ENCODE measurements around the gene FIG4. TPM values are rescaled to one million over a fixed set of nuclear protein-coding genes. Genes with fewer than 3 reads are reported as not detected.

Gene FIG4
- polyA plus RNA-seq, 1 of the 3 experiments (the other 2 are of a cell fraction), result 6.8 TPM

DNA sequence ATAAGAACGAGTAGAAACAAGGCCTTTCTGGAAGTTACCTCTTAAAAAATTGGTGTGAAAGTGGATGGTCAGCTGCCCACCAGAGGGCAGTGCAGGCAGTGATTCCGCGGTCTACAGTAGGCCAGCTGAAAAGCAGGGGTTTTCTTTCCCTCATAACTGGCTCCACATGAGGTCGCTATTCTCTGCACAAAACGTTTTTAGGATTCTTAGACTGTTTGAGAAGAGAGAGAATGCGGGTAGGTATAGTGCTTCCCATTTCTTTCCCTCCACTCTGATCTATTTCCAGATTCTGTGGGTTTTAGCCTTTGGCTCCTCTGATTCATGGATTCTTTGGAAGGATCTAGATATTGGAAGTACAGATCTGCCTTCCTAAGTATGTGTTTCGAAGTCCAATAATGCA lies 14.2 kb downstream of the FIG4 start:
- Histone ChIP-seq H3K4me1 (ENCODE audit: control insufficient read depth in 1 of 2, insufficient read depth in 2 of 2, low read depth in 1 of 2, low read length in 1 of 2) (no peaks in the 10 kb centered on the region; a peak in 1 of 4 replicates), H3F3A (replicated peaks; ENCODE audit: insufficient read depth) (no peaks in the 10 kb centered on the region), H2AFZ (ENCODE audit: low read depth) (no peak overlapping the region), H3K79me2 (ENCODE audit: insufficient read depth) (no peaks in the 10 kb centered on the region), H3K27ac (ENCODE audit: low read depth in 2 of 2, low read length in 1 of 2) (no peak overlapping the region), H3K4me3 (ENCODE audit: low read depth in 2 of 2, low read length in 1 of 2) (peak overlapping the region in 1 of 2 experiments; percentile 50; a peak in 1 of 4 replicates), H3K4me2 (no peak overlapping the region), H3K9me2 (no peaks in the 10 kb centered on the region), H3K9me3 (no peaks in the 10 kb centered on the region), H4K20me1 (ENCODE audit: insufficient read depth) (no peaks in the 10 kb centered on the region), H3K27me3 (ENCODE audit: insufficient read depth) (no peaks in the 10 kb centered on the region), H3K36me3 (replicated peaks in 1 of 2; ENCODE audit: control insufficient read depth in 1 of 2, insufficient read depth in 2 of 2, low read length in 1 of 2) (no peaks in the 10 kb centered on the region), H3K9ac (no peak overlapping the region)
- ChIA-PET CTCF (interaction anchor here (0.6 to 8.3 kb wide), 59 partner anchors 9 to 703 kb away, joined by 3 to 295 read pairs (median 4); partner anchors contain the start of genes AK9 and FIG4), POLR2A (no interaction called here)
- DNase-seq, result peak; percentile 76
- WGBS (ENCODE audit: low lambda C conversion rate), result 20% methylated on average over 7 of the region's 7 CpGs
- TF ChIP-seq NRF1 (IDR thresholded peaks at IDR 0.05; ENCODE audit: low read depth, low read length), result peak; percentile 26; the same call in 1 of the 2 replicates
- peak; percentile 100 for TF ChIP-seq RAD21 (IDR thresholded peaks at IDR 0.05; ENCODE audit: low read length)
- TF ChIP-seq RFX5 (IDR thresholded peaks at IDR 0.05; ENCODE audit: low read length), result peak; percentile 64; the same call in 1 of the 2 replicates
- TF ChIP-seq, protein P1, sequence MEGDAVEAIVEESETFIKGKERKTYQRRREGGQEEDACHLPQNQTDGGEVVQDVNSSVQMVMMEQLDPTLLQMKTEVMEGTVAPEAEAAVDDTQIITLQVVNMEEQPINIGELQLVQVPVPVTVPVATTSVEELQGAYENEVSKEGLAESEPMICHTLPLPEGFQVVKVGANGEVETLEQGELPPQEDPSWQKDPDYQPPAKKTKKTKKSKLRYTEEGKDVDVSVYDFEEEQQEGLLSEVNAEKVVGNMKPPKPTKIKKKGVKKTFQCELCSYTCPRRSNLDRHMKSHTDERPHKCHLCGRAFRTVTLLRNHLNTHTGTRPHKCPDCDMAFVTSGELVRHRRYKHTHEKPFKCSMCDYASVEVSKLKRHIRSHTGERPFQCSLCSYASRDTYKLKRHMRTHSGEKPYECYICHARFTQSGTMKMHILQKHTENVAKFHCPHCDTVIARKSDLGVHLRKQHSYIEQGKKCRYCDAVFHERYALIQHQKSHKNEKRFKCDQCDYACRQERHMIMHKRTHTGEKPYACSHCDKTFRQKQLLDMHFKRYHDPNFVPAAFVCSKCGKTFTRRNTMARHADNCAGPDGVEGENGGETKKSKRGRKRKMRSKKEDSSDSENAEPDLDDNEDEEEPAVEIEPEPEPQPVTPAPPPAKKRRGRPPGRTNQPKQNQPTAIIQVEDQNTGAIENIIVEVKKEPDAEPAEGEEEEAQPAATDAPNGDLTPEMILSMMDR (IDR thresholded peaks at IDR 0.05), result peak; percentile 100
- TF ChIP-seq, protein P2, sequence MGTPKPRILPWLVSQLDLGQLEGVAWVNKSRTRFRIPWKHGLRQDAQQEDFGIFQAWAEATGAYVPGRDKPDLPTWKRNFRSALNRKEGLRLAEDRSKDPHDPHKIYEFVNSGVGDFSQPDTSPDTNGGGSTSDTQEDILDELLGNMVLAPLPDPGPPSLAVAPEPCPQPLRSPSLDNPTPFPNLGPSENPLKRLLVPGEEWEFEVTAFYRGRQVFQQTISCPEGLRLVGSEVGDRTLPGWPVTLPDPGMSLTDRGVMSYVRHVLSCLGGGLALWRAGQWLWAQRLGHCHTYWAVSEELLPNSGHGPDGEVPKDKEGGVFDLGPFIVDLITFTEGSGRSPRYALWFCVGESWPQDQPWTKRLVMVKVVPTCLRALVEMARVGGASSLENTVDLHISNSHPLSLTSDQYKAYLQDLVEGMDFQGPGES (IDR thresholded peaks at IDR 0.05; ENCODE audit: low read depth, low read length), result no peak
- TF ChIP-seq, protein P3, sequence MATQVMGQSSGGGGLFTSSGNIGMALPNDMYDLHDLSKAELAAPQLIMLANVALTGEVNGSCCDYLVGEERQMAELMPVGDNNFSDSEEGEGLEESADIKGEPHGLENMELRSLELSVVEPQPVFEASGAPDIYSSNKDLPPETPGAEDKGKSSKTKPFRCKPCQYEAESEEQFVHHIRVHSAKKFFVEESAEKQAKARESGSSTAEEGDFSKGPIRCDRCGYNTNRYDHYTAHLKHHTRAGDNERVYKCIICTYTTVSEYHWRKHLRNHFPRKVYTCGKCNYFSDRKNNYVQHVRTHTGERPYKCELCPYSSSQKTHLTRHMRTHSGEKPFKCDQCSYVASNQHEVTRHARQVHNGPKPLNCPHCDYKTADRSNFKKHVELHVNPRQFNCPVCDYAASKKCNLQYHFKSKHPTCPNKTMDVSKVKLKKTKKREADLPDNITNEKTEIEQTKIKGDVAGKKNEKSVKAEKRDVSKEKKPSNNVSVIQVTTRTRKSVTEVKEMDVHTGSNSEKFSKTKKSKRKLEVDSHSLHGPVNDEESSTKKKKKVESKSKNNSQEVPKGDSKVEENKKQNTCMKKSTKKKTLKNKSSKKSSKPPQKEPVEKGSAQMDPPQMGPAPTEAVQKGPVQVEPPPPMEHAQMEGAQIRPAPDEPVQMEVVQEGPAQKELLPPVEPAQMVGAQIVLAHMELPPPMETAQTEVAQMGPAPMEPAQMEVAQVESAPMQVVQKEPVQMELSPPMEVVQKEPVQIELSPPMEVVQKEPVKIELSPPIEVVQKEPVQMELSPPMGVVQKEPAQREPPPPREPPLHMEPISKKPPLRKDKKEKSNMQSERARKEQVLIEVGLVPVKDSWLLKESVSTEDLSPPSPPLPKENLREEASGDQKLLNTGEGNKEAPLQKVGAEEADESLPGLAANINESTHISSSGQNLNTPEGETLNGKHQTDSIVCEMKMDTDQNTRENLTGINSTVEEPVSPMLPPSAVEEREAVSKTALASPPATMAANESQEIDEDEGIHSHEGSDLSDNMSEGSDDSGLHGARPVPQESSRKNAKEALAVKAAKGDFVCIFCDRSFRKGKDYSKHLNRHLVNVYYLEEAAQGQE (IDR thresholded peaks at IDR 0.05; ENCODE audit: low read depth, low read length), result 0 out of 2 replicates have a peak, but pooled peaks have one; percentile 24
- 0 out of 2 replicates have a peak, but pooled peaks have one; percentile 24 for TF ChIP-seq FOXJ3 (CRISPR knock-in tag; IDR thresholded peaks at IDR 0.05)
- TF ChIP-seq TCF12 (IDR thresholded peaks at IDR 0.05), result no peak
- peak; percentile 31; the same call in 1 of the 2 replicates for TF ChIP-seq FOXM1 (IDR thresholded peaks at IDR 0.05; ENCODE audit: low read depth)
- TF ChIP-seq MEF2A (IDR thresholded peaks at IDR 0.05; ENCODE audit: borderline replicate concordance, low read depth), result no peak
- peak; percentile 100 for TF ChIP-seq SMC3 (IDR thresholded peaks at IDR 0.05; ENCODE audit: low read depth, low read length)
- TF ChIP-seq, protein P4, sequence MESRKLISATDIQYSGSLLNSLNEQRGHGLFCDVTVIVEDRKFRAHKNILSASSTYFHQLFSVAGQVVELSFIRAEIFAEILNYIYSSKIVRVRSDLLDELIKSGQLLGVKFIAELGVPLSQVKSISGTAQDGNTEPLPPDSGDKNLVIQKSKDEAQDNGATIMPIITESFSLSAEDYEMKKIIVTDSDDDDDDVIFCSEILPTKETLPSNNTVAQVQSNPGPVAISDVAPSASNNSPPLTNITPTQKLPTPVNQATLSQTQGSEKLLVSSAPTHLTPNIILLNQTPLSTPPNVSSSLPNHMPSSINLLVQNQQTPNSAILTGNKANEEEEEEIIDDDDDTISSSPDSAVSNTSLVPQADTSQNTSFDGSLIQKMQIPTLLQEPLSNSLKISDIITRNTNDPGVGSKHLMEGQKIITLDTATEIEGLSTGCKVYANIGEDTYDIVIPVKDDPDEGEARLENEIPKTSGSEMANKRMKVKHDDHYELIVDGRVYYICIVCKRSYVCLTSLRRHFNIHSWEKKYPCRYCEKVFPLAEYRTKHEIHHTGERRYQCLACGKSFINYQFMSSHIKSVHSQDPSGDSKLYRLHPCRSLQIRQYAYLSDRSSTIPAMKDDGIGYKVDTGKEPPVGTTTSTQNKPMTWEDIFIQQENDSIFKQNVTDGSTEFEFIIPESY (IDR thresholded peaks at IDR 0.05; ENCODE audit: borderline replicate concordance, low read depth), result no peak
- TF ChIP-seq, protein P5, sequence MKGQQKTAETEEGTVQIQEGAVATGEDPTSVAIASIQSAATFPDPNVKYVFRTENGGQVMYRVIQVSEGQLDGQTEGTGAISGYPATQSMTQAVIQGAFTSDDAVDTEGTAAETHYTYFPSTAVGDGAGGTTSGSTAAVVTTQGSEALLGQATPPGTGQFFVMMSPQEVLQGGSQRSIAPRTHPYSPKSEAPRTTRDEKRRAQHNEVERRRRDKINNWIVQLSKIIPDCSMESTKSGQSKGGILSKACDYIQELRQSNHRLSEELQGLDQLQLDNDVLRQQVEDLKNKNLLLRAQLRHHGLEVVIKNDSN (IDR thresholded peaks at IDR 0.05; ENCODE audit: borderline replicate concordance, low read depth), result no peak
